IPS DF 6.9 (cell line): Measurements from ENCODE around the gene NARF.

Source experiments
- DNase-seq: peaks from one replicate; pipeline ENCODE4 v3.0.0-alpha.2; 2013; ENCODE audit warnings: low read depth, low spot score
- H3K27ac ChIP-seq: one replicate; pipeline ENCODE4 v1.5.1; 2013; ENCODE audit warnings: low read length, control low read depth
- H3K27me3 ChIP-seq: 2 replicates; pipeline ENCODE4 v1.6.1; 2013; ENCODE audit warnings: mild to moderate bottlenecking, low read length; ENCODE audit not compliant: control insufficient read depth, insufficient read depth
- H3K36me3 ChIP-seq: 2 replicates; pipeline ENCODE4 v1.6.1; 2013; ENCODE audit warnings: low read length; ENCODE audit not compliant: control insufficient read depth, insufficient read depth
- H3K4me1 ChIP-seq: 2 replicates; pipeline ENCODE4 v1.6.1; 2013; ENCODE audit warnings: low read length; ENCODE audit not compliant: control insufficient read depth, insufficient read depth
- H3K4me3 ChIP-seq: 2 replicates; pipeline ENCODE4 v1.5.1; 2013; ENCODE audit warnings: mild to moderate bottlenecking, low read length
- H3K9me3 ChIP-seq: 2 replicates; pipeline ENCODE4 v1.6.1; 2013; ENCODE audit warnings: low read length, inconsistent platforms; ENCODE audit not compliant: control insufficient read depth, insufficient read depth
- WGBS: extraction: QIAGEN DNeasy Blood & Tissue Kit; methylation state at CpG from one replicate; pipeline ENCODE4 v1.1.7; 2013; ENCODE audit warnings: mixed read lengths, missing lambda C conversion rate; ENCODE audit not compliant: insufficient read length, insufficient coverage; 5-methylcytosine and 5-hydroxymethylcytosine counted together

Gene NARF

GRCh38 chr17:82433560-82434215 lies 24.9 kb upstream of the NARF start:
- H3K27ac ChIP-seq, result no peak overlapping the region
- no peak overlapping the region for H3K4me3 ChIP-seq
- WGBS, result no CpG with 5 or more reads among the region's 32 CpGs
- H3K36me3 ChIP-seq, result peaks cover 2% of the 10 kb centered on the region; the same call in 1 of the 2 replicates
- DNase-seq, result no peak
- H3K27me3 ChIP-seq, result no peaks in the 10 kb centered on the region
- no peaks in the 10 kb centered on the region; the same call in 1 of the 2 replicates for H3K4me1 ChIP-seq
- H3K9me3 ChIP-seq, result no peaks in the 10 kb centered on the region

GRCh38 chr17:82434216-82434565 lies 24.4 kb upstream of the NARF start:
- Histone ChIP-seq H3K36me3 (peaks cover 2% of the 10 kb centered on the region; the same call in 1 of the 2 replicates), H3K4me1 (no peaks in the 10 kb centered on the region; the same call in 1 of the 2 replicates), H3K9me3 (no peaks in the 10 kb centered on the region), H3K4me3 (no peak overlapping the region), H3K27me3 (no peaks in the 10 kb centered on the region), H3K27ac (no peak overlapping the region)
- no CpG with 5 or more reads among the region's 3 CpGs for WGBS
- DNase-seq, result no peak

- no peaks in the 10 kb centered on the region for H3K27me3 ChIP-seq
- no peak for DNase-seq
- no peaks in the 10 kb centered on the region for H3K9me3 ChIP-seq
- H3K4me3 ChIP-seq, result no peak overlapping the region
- peaks cover 2% of the 10 kb centered on the region; the same call in 1 of the 2 replicates for H3K36me3 ChIP-seq
- H3K27ac ChIP-seq, result no peak overlapping the region
- H3K4me1 ChIP-seq, result peaks cover 2% of the 10 kb centered on the region; the same call in 1 of the 2 replicates
- no CpG with 5 or more reads among the region's 12 CpGs for whole genome bisulfite sequencing
Observed at GRCh38 chr17:82435103-82435502, 23.4 kb upstream of the NARF start.

- peaks cover 2% of the 10 kb centered on the region; the same call in 1 of the 2 replicates for H3K36me3 ChIP-seq
Observed at GRCh38 chr17:82435601-82436583, 22.6 kb upstream of the NARF start.

GRCh38 chr17:82436601-82437324 lies 21.8 kb upstream of the NARF start:
- Histone ChIP-seq H3K36me3 (peaks cover 2% of the 10 kb centered on the region; the same call in 1 of the 2 replicates), H3K4me1 (peaks cover 2% of the 10 kb centered on the region; the same call in 1 of the 2 replicates)

More at GRCh38 chr17:82435601-82436583, 22.6 kb upstream of the NARF start:
- DNase-seq, result no peak
- H3K27me3 ChIP-seq, result no peaks in the 10 kb centered on the region
- H3K27ac ChIP-seq, result no peak overlapping the region
- no CpG with 5 or more reads among the region's 43 CpGs for WGBS
- H3K9me3 ChIP-seq, result no peaks in the 10 kb centered on the region
- peaks cover 2% of the 10 kb centered on the region; the same call in 1 of the 2 replicates for H3K4me1 ChIP-seq
- no peak overlapping the region for H3K4me3 ChIP-seq

GRCh38 chr17:82437325-82437668 lies 21.2 kb upstream of the NARF start:
- H3K4me1 ChIP-seq, result peaks cover 2% of the 10 kb centered on the region; the same call in 1 of the 2 replicates
- H3K36me3 ChIP-seq, result peaks cover 2% of the 10 kb centered on the region; the same call in 1 of the 2 replicates
- no peak overlapping the region for H3K4me3 ChIP-seq
- WGBS, result no CpG with 5 or more reads among the region's 18 CpGs
- H3K9me3 ChIP-seq, result no peaks in the 10 kb centered on the region
- no peaks in the 10 kb centered on the region for H3K27me3 ChIP-seq
- no peak for DNase-seq
- H3K27ac ChIP-seq, result no peak overlapping the region

More at GRCh38 chr17:82436601-82437324, 21.8 kb upstream of the NARF start:
- H3K9me3 ChIP-seq, result no peaks in the 10 kb centered on the region
- no CpG with 5 or more reads among the region's 36 CpGs for WGBS
- no peak overlapping the region for H3K27ac ChIP-seq
- no peak for DNase-seq
- no peaks in the 10 kb centered on the region for H3K27me3 ChIP-seq
- H3K4me3 ChIP-seq, result no peak overlapping the region

- Histone ChIP-seq H3K36me3 (peaks cover 11% of the 10 kb centered on the region), H3K27me3 (no peaks in the 10 kb centered on the region), H3K4me1 (peaks cover 2% of the 10 kb centered on the region; the same call in 1 of the 2 replicates), H3K4me3 (no peak overlapping the region), H3K9me3 (no peaks in the 10 kb centered on the region), H3K27ac (no peak overlapping the region)
- no CpG with 5 or more reads among the region's 26 CpGs for WGBS
- DNase-seq, result no peak
Observed at GRCh38 chr17:82438401-82439193, 19.9 kb upstream of the NARF start.

GRCh38 chr17:82439194-82439828 lies 19.2 kb upstream of the NARF start:
- 0 out of 2 replicates have a peak, but pooled peaks cover 2% of the 10 kb centered on the region for H3K4me1 ChIP-seq
- H3K27ac ChIP-seq, result no peak overlapping the region
- H3K4me3 ChIP-seq, result no peak overlapping the region
- no CpG with 5 or more reads among the region's 29 CpGs for WGBS
- H3K36me3 ChIP-seq, result peaks cover 18% of the 10 kb centered on the region
- no peak for DNase-seq
- no peaks in the 10 kb centered on the region for H3K27me3 ChIP-seq
- H3K9me3 ChIP-seq, result no peaks in the 10 kb centered on the region

- no CpG with 5 or more reads among the region's 34 CpGs for WGBS
- Histone ChIP-seq H3K9me3 (no peaks in the 10 kb centered on the region), H3K4me3 (no peak overlapping the region), H3K27ac (no peak overlapping the region), H3K4me1 (0 out of 2 replicates have a peak, but pooled peaks cover 2% of the 10 kb centered on the region), H3K36me3 (peaks cover 22% of the 10 kb centered on the region), H3K27me3 (no peaks in the 10 kb centered on the region)
- no peak for DNase-seq
Observed at GRCh38 chr17:82439829-82440365, 18.6 kb upstream of the NARF start.
